Esophagus muscularis mucosa (tissue), 4 donors: ENCODE results near the gene MLLT3.

ENCODE experiments used
- CTCF ChIP-seq, 3 experiments: fragments of 200-600 bp in 2 of 3; fragments of 450-650 bp in 1 of 3; sonication (generic) in 2 of 3; IDR thresholded peaks; one replicate each; pipeline ENCODE4 v1.5.1; 2017 to 2019; ENCODE audit warnings: antibody characterized with exemption in 3 of 3, mild to moderate bottlenecking in 2 of 3, moderate library complexity in 1 of 3
- EP300 ChIP-seq: sonication (generic); formaldehyde crosslinking; IDR thresholded peaks from one replicate; pipeline ENCODE4 v1.6.1; 2017; ENCODE audit warnings: antibody characterized with exemption
- POLR2A ChIP-seq: fragments of 450-650 bp; IDR thresholded peaks from one replicate; pipeline ENCODE4 v1.6.1; 2017; ENCODE audit warnings: antibody characterized with exemption, moderate library complexity, mild to moderate bottlenecking, low read depth
- POLR2AphosphoS5 ChIP-seq, 2 donors: sonication (generic); formaldehyde crosslinking; IDR thresholded peaks; one replicate each; pipeline ENCODE4 v1.6.1; 2017; ENCODE audit warnings: antibody characterized with exemption in 2 of 2

- TF ChIP-seq POLR2A (no peak), POLR2AphosphoS5 (IDR thresholded peaks at IDR 0.05) (no peak), EP300 (no peak), CTCF (IDR thresholded peaks at IDR 0.05) (no peak)
These were observed 295.8 kb downstream of the MLLT3 start for GRCh38 chr9:20326516-20326915.
